Endothelial cell of umbilical vein (primary cell): Measurements from ENCODE around the gene DPH6. TPM values are rescaled to one million over a fixed set of nuclear protein-coding genes. Genes with fewer than 3 reads are reported as not detected.

Experiments used
- BruUV-seq: library from RNA; stranded (reverse); fragments of 400-500 nt; replicated peaks from 2 replicates; lab custom pipeline; 2021; lab: Mats Ljungman, UMichigan
- CTCF ChIA-PET: fragments of 300-600, 350-600 bp; sonication (Branson Sonifier 250); formaldehyde crosslinking; loops from one replicate; lab custom pipeline; 2021; ENCODE audit warnings: antibody characterized with exemption, inconsistent platforms; lab: Charles Lee
- POLR2A ChIA-PET: fragments of 300-600, 350-600 bp; sonication (Branson Sonifier 250); formaldehyde crosslinking; loops from one replicate; lab custom pipeline; 2021; ENCODE audit warnings: antibody characterized with exemption, inconsistent platforms; lab: Charles Lee
- DNase-seq: peaks from one replicate; pipeline ENCODE4 v3.0.0-alpha.2; 2011; ENCODE audit warnings: low read depth, low spot score
- FAIRE-seq: peaks from 2 replicates; lab custom pipeline; 2011; peaks lifted over from hg19 to GRCh38; lab: Jason Lieb, UNC
- H2AFZ ChIP-seq: 2 replicates; pipeline ENCODE4 v1.6.0; 2012; ENCODE audit warnings: low read depth, low read length, control low read depth, inconsistent platforms
- H3K27ac ChIP-seq: 2 replicates; pipeline ENCODE4 v1.5.1; 2011; ENCODE audit warnings: low read depth, mild to moderate bottlenecking, control low read depth, low read length, moderate library complexity; ENCODE audit not compliant: insufficient read depth
- H3K27me3 ChIP-seq, 2 experiments: 2 replicates each; pipeline versions ENCODE4 v1.6.0 to v1.6.1; 2011; ENCODE audit warnings: low read length in 2 of 2, mixed read lengths in 1 of 2; ENCODE audit not compliant: control insufficient read depth in 2 of 2, insufficient read depth in 2 of 2
- H3K36me3 ChIP-seq, 2 experiments: 2 replicates in 1 of 2; 3 replicates in 1 of 2; pipeline ENCODE4 v1.5.1; 2011; ENCODE audit warnings: low read length in 2 of 2, mild to moderate bottlenecking in 1 of 2, moderate library complexity in 1 of 2; ENCODE audit not compliant: control insufficient read depth in 2 of 2, insufficient read depth in 2 of 2; ENCODE audit errors: extremely low read depth in 1 of 2
- H3K4me1 ChIP-seq: 3 replicates; pipeline ENCODE4 v1.5.1; 2011; ENCODE audit warnings: mild to moderate bottlenecking, low read length; ENCODE audit not compliant: control insufficient read depth, insufficient read depth; ENCODE audit errors: extremely low read depth
- H3K4me2 ChIP-seq: 2 replicates; pipeline ENCODE4 v1.6.1; 2011; ENCODE audit warnings: low read length, control low read depth, mixed read lengths; ENCODE audit not compliant: insufficient read depth
- H3K4me3 ChIP-seq, 3 experiments: fragments of 200-600 bp in 1 of 3; sonication (generic), shearing (Covaris generic) in 1 of 3; replicated peaks in 1 of 3; 2 replicates each; pipeline ENCODE4 v1.5.1; 2011 to 2016; ENCODE audit warnings: control low read depth in 3 of 3, low read length in 3 of 3, mild to moderate bottlenecking in 2 of 3, inconsistent platforms in 1 of 3, low read depth in 1 of 3, moderate library complexity in 1 of 3; ENCODE audit not compliant: insufficient read depth in 1 of 3
- H3K79me2 ChIP-seq: 2 replicates; pipeline ENCODE4 v1.6.0; 2012; ENCODE audit warnings: low read length, inconsistent platforms; ENCODE audit not compliant: control insufficient read depth, insufficient read depth
- H3K9ac ChIP-seq: replicated peaks from 2 replicates; pipeline ENCODE3; 2011; ENCODE audit warnings: low read length, control low read depth; ENCODE audit not compliant: insufficient read depth; ENCODE audit errors: extremely low read depth
- H3K9me1 ChIP-seq: replicated peaks from 3 replicates; pipeline ENCODE4 v1.6.0; 2011; ENCODE audit warnings: mild to moderate bottlenecking, low read length; ENCODE audit not compliant: control insufficient read depth, insufficient read depth; ENCODE audit errors: extremely low read depth
- H3K9me3 ChIP-seq: replicated peaks from 2 replicates; pipeline ENCODE4 v1.5.1; 2012; ENCODE audit warnings: low read length, inconsistent platforms; ENCODE audit not compliant: control insufficient read depth, insufficient read depth
- H4K20me1 ChIP-seq: replicated peaks from 2 replicates; pipeline ENCODE3; 2011; ENCODE audit warnings: mild to moderate bottlenecking, low read length; ENCODE audit not compliant: control insufficient read depth, insufficient read depth; ENCODE audit errors: extremely low read depth
- EZH2 ChIP-seq: IDR thresholded peaks from 2 replicates; pipeline ENCODE4 v1.6.1; 2012; ENCODE audit warnings: borderline replicate concordance, low read depth, mild to moderate bottlenecking, moderate library complexity, low read length, inconsistent platforms; ENCODE audit not compliant: severe bottlenecking
- FOS ChIP-seq: IDR thresholded peaks from 2 replicates; pipeline ENCODE4 v1.6.1; 2011; ENCODE audit warnings: mild to moderate bottlenecking, low read length, moderate library complexity, borderline replicate concordance; ENCODE audit not compliant: insufficient read depth
- GATA2 ChIP-seq: IDR thresholded peaks from 2 replicates; pipeline ENCODE4 v1.7.0; 2011; ENCODE audit warnings: low read depth, mild to moderate bottlenecking, moderate library complexity, mixed read lengths, low read length; ENCODE audit not compliant: insufficient read length, insufficient read depth
- JUN ChIP-seq: IDR thresholded peaks from 2 replicates; pipeline ENCODE4 v1.6.1; 2011; ENCODE audit warnings: borderline replicate concordance, low read depth; ENCODE audit not compliant: insufficient read length, insufficient read depth
- MAX ChIP-seq: IDR thresholded peaks from 2 replicates; pipeline ENCODE4 v1.6.1; 2011; ENCODE audit not compliant: insufficient read depth, insufficient read length
- MYC ChIP-seq: IDR thresholded peaks from one replicate; pipeline ENCODE4 v1.6.1; 2011; ENCODE audit warnings: mild to moderate bottlenecking, low read depth, low read length
- POLR2A ChIP-seq: IDR thresholded peaks from 2 replicates; pipeline ENCODE4 v1.6.1; 2012; ENCODE audit warnings: low read depth, mild to moderate bottlenecking, control low read depth, low read length
- POLR2AphosphoS5 ChIP-seq: IDR thresholded peaks from 2 replicates; pipeline ENCODE4 v1.6.1; 2012; ENCODE audit warnings: low read depth, mild to moderate bottlenecking, control low read depth, low read length, moderate library complexity; ENCODE audit not compliant: insufficient read depth
- dilution Hi-C: fragments of 300-500 bp; cut with MboI; formaldehyde crosslinking; loops from one replicate; pipeline ENCODE4 v1.15.0; 2019; ENCODE audit warnings: low sequenced_read_pairs; ENCODE audit not compliant: extremely low pct_ligation_motif_present
- intact Hi-C: fragments of 100-400 bp; cut with micrococcal nuclease; formaldehyde crosslinking; loops from one replicate; pipeline ENCODE4 v1.10.0; 2022
- polyA plus RNA-seq, 4 experiments: library from polyadenylated mRNA; depleted of rRNA in 3 of 4; stranded (reverse) in 3 of 4; unstranded in 1 of 4; fragments of >200 nt; gene quantifications; 2 replicates each; pipeline versions ENCODE4 v1.2.1 to v1.2.3, GENCODE V29; 2011 to 2012; ENCODE audit warnings: missing spikeins in 1 of 4
- total RNA-seq: library from RNA; stranded (reverse); gene quantifications from 2 replicates; pipeline ENCODE4 v1.2.3, GENCODE V29; 2021
- TF ChIP-seq, protein P1 (sequence below), 2 donors: IDR thresholded peaks; 1 replicate in 1 of 2; 2 replicates in 1 of 2; pipeline ENCODE4 v1.5.1; 2011; ENCODE audit warnings: low read length in 2 of 2, mild to moderate bottlenecking in 2 of 2, moderate library complexity in 2 of 2, control low read depth in 1 of 2, inconsistent platforms in 1 of 2, low read depth in 1 of 2; ENCODE audit not compliant: insufficient read depth in 1 of 2; ENCODE audit errors: extremely low read depth in 1 of 2

DPH6 gene
- total and polyA plus RNA-seq, 2 donors (not counting 3 experiments of a cell fraction or from before 2014, with no cell fraction given), result 4.6 to 10.1 TPM

- intact Hi-C loops, result no loop called here
- BruUV-seq, result no TSS peak
- no peak for FAIRE-seq
Measured at GRCh38 chr15:35499723-35500122, 46.2 kb downstream of the DPH6 start.

More at GRCh38 chr15:35499723-35500122, 46.2 kb downstream of the DPH6 start:
- ChIA-PET POLR2A (no interaction called here), CTCF (interaction anchor here (0.9 kb wide), 1 partner anchor 55 kb away, joined by 4 read pairs; no protein-coding TSS in a partner anchor)
- dilution Hi-C loops, result no loop called here
- TF ChIP-seq EZH2 (no peak), GATA2 (no peak), JUN (no peak), FOS (no peak), POLR2A (no peak), MYC (no peak), MAX (no peak), POLR2AphosphoS5 (no peak)
- TF ChIP-seq, protein P1, sequence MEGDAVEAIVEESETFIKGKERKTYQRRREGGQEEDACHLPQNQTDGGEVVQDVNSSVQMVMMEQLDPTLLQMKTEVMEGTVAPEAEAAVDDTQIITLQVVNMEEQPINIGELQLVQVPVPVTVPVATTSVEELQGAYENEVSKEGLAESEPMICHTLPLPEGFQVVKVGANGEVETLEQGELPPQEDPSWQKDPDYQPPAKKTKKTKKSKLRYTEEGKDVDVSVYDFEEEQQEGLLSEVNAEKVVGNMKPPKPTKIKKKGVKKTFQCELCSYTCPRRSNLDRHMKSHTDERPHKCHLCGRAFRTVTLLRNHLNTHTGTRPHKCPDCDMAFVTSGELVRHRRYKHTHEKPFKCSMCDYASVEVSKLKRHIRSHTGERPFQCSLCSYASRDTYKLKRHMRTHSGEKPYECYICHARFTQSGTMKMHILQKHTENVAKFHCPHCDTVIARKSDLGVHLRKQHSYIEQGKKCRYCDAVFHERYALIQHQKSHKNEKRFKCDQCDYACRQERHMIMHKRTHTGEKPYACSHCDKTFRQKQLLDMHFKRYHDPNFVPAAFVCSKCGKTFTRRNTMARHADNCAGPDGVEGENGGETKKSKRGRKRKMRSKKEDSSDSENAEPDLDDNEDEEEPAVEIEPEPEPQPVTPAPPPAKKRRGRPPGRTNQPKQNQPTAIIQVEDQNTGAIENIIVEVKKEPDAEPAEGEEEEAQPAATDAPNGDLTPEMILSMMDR (IDR thresholded peaks at IDR 0.05; ENCODE audit: extremely low read depth in 1 of 2, insufficient read depth in 1 of 2, low read depth in 1 of 2, low read length in 2 of 2), result no peak
- Histone ChIP-seq H3K36me3 (no peaks in the 10 kb centered on the region), H3K4me2 (no peak overlapping the region), H3K9me1 (no peaks in the 10 kb centered on the region), H3K79me2 (no peaks in the 10 kb centered on the region), H3K27ac (no peak overlapping the region), H2AFZ (no peak overlapping the region), H4K20me1 (no peaks in the 10 kb centered on the region), H3K9me3 (no peaks in the 10 kb centered on the region), H3K4me1 (no peaks in the 10 kb centered on the region), H3K9ac (no peak overlapping the region), H3K27me3 (no peaks in the 10 kb centered on the region), H3K4me3 (no peak overlapping the region)
- no peak for DNase-seq
